ENCODE measurements around the gene MANBA.

The MANBA gene

GRCh38 chr4:102678695-102679335 is 82.0 kb downstream of the MANBA start:
- Histone ChIP-seq H3K36me3 (replicated peaks; ENCODE audit: low read depth, low read length) (peaks cover 11% of the 10 kb centered on the region), H3K27ac (ENCODE audit: low read length) (no peak overlapping the region), H3K27me3 (ENCODE audit: low read depth, low read length) (no peaks in the 10 kb centered on the region), H3K4me3 (ENCODE audit: low read length) (no peak overlapping the region), H4K20me1 (ENCODE audit: insufficient read depth, low read length) (no peaks in the 10 kb centered on the region), H3K4me1 (ENCODE audit: low read length) (no peaks in the 10 kb centered on the region), H3K79me2 (ENCODE audit: low read length) (no peaks in the 10 kb centered on the region), H2AFZ (ENCODE audit: low read depth, low read length) (no peak overlapping the region), H3K9ac (ENCODE audit: low read length) (no peak overlapping the region), H3K9me3 (ENCODE audit: insufficient read depth, low read length) (no peaks in the 10 kb centered on the region), H3K4me2 (ENCODE audit: low read length) (no peak overlapping the region)
- no peak for TF ChIP-seq EZH2phosphoT487 (IDR thresholded peaks at IDR 0.05; ENCODE audit: low read depth)
- no peak for TF ChIP-seq CTCF (IDR thresholded peaks at IDR 0.05; ENCODE audit: low read depth, low read length)

GRCh38 chr4:102678107-102678506 is 82.7 kb downstream of the MANBA start:
- Histone ChIP-seq H3K4me2 (ENCODE audit: low read length) (no peak overlapping the region), H3K79me2 (ENCODE audit: low read length) (no peaks in the 10 kb centered on the region), H3K36me3 (replicated peaks; ENCODE audit: low read depth, low read length) (peaks cover 11% of the 10 kb centered on the region), H3K9me3 (ENCODE audit: insufficient read depth, low read length) (no peaks in the 10 kb centered on the region), H2AFZ (ENCODE audit: low read depth, low read length) (no peak overlapping the region), H3K27ac (ENCODE audit: low read length) (no peak overlapping the region), H4K20me1 (ENCODE audit: insufficient read depth, low read length) (no peaks in the 10 kb centered on the region), H3K27me3 (ENCODE audit: low read depth, low read length) (no peaks in the 10 kb centered on the region), H3K4me1 (ENCODE audit: low read length) (no peaks in the 10 kb centered on the region), H3K9ac (ENCODE audit: low read length) (no peak overlapping the region), H3K4me3 (ENCODE audit: low read length) (no peak overlapping the region)
- no peak for TF ChIP-seq CTCF (IDR thresholded peaks at IDR 0.05; ENCODE audit: low read depth, low read length)
- TF ChIP-seq EZH2phosphoT487 (IDR thresholded peaks at IDR 0.05; ENCODE audit: low read depth): no peak

DNA sequence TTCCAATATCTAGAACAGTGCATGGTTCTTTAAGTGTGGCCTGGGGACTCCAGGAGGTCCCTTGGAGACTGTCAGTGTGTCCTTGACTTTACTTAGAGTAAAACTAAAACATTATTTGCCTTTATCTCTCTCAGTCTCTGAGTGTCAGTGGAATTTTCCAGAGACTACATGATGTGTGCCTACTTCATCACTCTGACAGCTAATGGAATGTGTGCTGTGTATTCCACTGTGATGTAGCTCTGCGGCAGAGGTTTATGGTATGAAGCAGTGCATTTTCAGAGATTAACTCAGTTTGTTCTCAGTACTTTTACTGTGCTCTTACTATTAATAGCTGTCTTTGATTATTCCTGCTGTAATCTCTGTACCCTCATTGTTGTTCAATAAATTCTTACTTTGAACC is 85.6 kb downstream of the MANBA start:
- H3K27me3 ChIP-seq (ENCODE audit: low read depth, low read length): no peaks in the 10 kb centered on the region
- H3K9ac ChIP-seq (ENCODE audit: low read length): no peak overlapping the region

DNA sequence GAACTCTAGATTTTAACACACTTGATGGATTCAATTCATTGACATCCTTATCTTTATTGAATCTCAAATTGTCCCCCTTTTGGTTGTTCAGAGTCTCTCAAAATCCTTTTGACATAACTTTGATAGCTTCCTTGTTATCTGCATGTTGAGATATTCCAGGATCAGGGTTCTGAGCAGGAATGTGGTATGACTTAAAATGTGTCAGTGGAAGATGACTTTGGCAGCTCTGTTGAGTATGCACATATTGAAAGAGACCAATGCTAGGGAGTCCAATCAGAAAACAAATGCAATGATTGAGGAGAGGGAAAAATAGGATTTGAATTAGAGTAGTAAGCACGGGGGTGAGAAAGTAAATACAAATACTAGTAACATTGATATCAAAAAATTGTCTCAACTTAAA is 93.8 kb downstream of the MANBA start:
- Histone ChIP-seq H3K4me2 (ENCODE audit: low read length) (no peak overlapping the region), H3K27ac (ENCODE audit: low read length) (no peak overlapping the region), H3K27me3 (ENCODE audit: low read depth, low read length) (no peaks in the 10 kb centered on the region), H3K79me2 (ENCODE audit: low read length) (no peaks in the 10 kb centered on the region), H4K20me1 (ENCODE audit: insufficient read depth, low read length) (no peaks in the 10 kb centered on the region), H3K4me1 (ENCODE audit: low read length) (no peaks in the 10 kb centered on the region), H3K4me3 (ENCODE audit: low read length) (no peak overlapping the region), H3K9me3 (ENCODE audit: insufficient read depth, low read length) (no peaks in the 10 kb centered on the region), H3K36me3 (replicated peaks; ENCODE audit: low read depth, low read length) (peaks cover 20% of the 10 kb centered on the region), H3K9ac (ENCODE audit: low read length) (no peak overlapping the region), H2AFZ (ENCODE audit: low read depth, low read length) (no peak overlapping the region)
- TF ChIP-seq EZH2phosphoT487 (IDR thresholded peaks at IDR 0.05; ENCODE audit: low read depth): no peak
- no peak for TF ChIP-seq CTCF (IDR thresholded peaks at IDR 0.05; ENCODE audit: low read depth, low read length)

More for the DNA sequence above, 85.6 kb downstream of the MANBA start:
- H3K4me1 ChIP-seq (ENCODE audit: low read length): no peaks in the 10 kb centered on the region
- peaks cover 8% of the 10 kb centered on the region for H3K36me3 ChIP-seq (replicated peaks; ENCODE audit: low read depth, low read length)
- no peaks in the 10 kb centered on the region for H4K20me1 ChIP-seq (ENCODE audit: insufficient read depth, low read length)
- no peak overlapping the region for H3K4me3 ChIP-seq (ENCODE audit: low read length)
- no peaks in the 10 kb centered on the region for H3K79me2 ChIP-seq (ENCODE audit: low read length)
- TF ChIP-seq CTCF (IDR thresholded peaks at IDR 0.05; ENCODE audit: low read depth, low read length) (no peak), EZH2phosphoT487 (IDR thresholded peaks at IDR 0.05; ENCODE audit: low read depth) (no peak)
- H3K27ac ChIP-seq (ENCODE audit: low read length): no peak overlapping the region
- no peak overlapping the region for H2AFZ ChIP-seq (ENCODE audit: low read depth, low read length)
- H3K4me2 ChIP-seq (ENCODE audit: low read length): no peak overlapping the region
- no peaks in the 10 kb centered on the region for H3K9me3 ChIP-seq (ENCODE audit: insufficient read depth, low read length)

Measured in OCI-LY3 (cell line).